Midbrain (tissue), 1 donor: ENCODE results near the gene ARPC3.
"Not testable (repeated sequence)": the region's sequence is repeated elsewhere in the genome, so short reads cannot be mapped to it uniquely, and the experiment has no call there.

Experiments
- DNase-seq: peaks from one replicate; lab custom pipeline; 2025; lab: John Stamatoyannopoulos, UW

Gene ARPC3

GRCh38 chr12:110449799-110450497, at the start of gene ARPC3:
TSS of gene ARPC3 (minus strand) at chr12:110450337. CDS start at chr12:110450260, 77 bp downstream.
- peak; percentile 95 for DNase-seq

DNA sequence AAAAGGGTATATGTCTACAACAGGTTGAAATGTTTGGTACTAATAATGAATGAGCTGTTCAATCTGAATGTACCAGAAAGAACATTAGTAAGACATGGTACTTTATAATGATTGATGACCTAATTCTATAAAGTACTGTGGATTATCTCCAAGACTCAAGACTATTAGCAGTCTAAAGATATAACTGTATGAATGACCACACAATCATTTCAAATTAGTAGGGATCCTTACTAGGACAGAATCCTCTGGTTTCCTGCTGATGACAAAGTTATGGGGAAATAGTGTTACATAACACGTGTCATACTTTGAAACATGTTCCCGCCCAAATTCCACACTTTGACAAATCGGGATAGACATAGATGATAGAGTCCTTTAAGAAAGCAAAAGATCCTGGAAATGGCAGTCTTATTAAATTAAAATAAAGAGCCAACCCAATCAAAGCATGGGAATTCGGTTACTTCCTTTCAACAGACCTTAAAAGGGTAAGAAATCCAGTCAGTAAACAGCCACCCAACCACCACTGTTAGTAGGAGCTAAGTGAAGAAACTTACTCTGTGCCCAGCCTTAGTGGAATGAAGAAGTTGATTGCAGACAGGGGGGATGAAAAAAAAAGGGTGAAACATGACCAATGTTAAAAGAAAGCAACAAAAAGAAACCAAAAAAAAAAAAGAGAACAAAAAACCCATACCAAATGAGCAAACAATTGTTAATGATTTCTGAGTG, 49.0 kb upstream of the ARPC3 start:
- no peak for DNase-seq

DNA sequence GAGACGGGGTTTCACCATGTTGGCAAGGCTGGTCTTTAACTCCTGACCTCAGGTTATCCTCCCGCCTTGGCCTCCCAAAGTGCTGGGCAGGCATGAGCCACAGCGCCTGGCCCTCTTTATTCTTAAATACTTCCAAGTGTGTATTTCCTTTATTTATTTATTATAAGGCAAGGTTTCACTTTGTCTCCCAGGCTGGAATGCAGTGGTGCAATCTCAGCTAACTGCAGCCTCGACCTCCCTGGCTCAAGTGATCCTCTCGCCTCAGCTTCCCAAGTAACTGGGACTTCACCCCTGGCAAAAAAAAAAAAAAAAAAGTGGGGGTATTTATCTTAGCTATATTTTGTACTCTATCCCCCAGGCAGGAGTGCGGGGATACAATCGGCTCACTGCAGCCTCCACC, 25.3 kb upstream of the ARPC3 start:
- no peak for DNase-seq

GRCh38 chr12:110468214-110469048, 18.3 kb upstream of the ARPC3 start, which contains the start of the genes FAM216A and GPN3:
TSS of gene FAM216A (plus strand) at chr12:110468845. CDS start at chr12:110468876, 31 bp downstream.
TSS of gene GPN3 (minus strand) at chr12:110468257. CDS start at chr12:110468203, 54 bp downstream.
- peak; percentile 97 for DNase-seq

DNA sequence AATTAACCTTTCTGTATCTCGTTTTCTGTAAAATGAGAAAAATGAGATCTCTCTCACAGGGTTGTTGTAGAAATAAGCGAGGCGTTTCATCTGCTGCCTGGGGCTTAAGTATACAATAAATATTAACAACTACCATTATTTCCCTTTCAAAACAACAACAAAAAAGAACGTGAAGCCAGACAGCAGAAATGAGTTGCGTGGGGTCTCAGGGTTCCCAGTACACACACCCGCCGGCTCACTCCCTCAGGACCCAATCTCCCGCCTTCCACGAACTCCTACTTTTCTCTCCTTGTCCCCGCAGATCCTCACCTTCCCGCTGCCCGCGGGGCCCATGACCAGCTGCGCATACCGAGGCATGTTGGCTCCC, 17.7 kb upstream of the ARPC3 start:
- no peak for DNase-seq

DNA sequence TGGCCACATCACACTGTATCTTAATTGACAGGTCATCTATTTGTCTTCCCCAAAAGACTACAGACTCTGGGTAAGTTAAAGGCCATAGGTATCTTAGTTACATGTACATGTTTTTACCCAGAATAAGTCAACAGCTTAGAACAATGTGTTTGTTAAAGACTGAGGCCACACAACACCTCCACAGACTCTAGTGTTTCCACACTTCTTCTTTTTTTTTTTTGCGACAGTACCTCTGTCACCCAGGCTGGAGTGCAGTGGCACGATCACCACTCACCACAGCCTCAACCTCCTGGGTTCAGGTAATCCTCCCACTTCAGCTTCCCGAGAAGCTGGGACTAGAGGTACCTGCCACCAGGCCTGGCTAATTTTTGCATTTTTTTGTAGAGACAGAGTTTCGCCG, 16.7 kb upstream of the ARPC3 start:
- DNase-seq = no peak

GRCh38 chr12:110465765-110466164, 15.6 kb upstream of the ARPC3 start:
- not testable (repeated sequence) for DNase-seq

- no peak for DNase-seq
Measured at GRCh38 chr12:110465024-110465423, 14.9 kb upstream of the ARPC3 start.

GRCh38 chr12:110461189-110461588, 11.1 kb upstream of the ARPC3 start:
- not testable (repeated sequence) for DNase-seq

DNA sequence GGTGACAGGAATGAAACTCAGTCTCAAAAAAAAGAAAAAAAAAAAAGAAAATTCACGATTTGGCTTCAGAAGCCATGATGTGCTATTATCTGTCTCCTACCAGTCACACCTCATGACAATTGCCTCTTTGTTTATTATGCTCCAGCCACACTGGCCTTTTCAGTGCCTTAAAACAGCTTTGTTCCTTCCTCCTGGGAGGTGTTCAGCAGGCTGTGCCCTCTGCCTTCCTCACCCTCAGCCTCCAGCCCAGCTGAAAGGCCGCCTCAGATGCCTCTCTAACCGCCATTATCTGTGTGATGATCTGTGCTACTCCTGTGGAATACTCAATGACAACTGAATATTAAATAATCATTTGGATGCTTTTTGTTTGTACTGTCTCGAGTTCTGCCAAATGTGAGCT, 8.6 kb upstream of the ARPC3 start:
- DNase-seq = peak; percentile 3

GRCh38 chr12:110453569-110454296, 3.6 kb upstream of the ARPC3 start:
- no peak for DNase-seq

DNA sequence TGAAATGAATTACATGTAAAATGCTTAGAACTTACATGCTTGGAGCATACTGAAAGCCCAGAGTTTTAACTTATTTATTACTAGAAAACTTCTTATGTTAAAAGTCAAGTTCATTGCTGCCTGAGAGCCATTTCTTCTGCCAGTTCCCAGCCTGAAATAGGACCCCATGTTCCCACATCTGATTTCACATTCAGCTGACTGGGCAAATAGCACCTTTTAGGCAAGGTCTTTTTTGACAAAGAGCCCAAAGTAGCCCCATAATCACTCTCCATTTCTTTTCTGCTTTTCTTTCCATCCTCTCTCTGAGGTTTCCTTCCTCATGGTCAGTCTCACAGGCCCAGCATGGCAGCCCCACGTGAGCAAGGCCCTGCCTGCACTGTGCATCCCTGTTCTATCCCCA, 1.1 kb upstream of the ARPC3 start:
- no peak for DNase-seq

DNA sequence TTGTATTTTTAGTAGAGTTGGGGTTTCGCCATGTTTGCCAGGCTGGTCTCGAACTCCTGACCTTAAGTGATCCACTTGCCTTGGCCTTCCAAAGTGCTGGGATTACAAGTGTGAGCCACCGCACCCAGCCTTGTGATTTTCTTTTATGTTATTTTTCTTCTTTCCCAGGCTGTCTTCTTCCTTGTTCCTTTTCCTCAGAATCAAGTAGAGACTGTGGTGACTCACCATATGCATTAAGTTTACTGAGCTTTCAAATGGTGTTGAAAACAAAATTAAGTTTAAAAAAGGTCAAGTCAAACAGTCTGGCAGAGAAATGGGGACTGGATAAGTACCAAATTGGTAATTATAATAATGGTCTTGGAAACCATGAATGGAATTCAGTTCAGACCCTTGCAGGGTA, 5.7 kb downstream of the ARPC3 start:
- DNase-seq = no peak

- DNase-seq = no peak
Measured at GRCh38 chr12:110436231-110436630, 13.9 kb downstream of the ARPC3 start.

- no peak for DNase-seq
Measured at GRCh38 chr12:110431957-110432587, 18.1 kb downstream of the ARPC3 start.

DNA sequence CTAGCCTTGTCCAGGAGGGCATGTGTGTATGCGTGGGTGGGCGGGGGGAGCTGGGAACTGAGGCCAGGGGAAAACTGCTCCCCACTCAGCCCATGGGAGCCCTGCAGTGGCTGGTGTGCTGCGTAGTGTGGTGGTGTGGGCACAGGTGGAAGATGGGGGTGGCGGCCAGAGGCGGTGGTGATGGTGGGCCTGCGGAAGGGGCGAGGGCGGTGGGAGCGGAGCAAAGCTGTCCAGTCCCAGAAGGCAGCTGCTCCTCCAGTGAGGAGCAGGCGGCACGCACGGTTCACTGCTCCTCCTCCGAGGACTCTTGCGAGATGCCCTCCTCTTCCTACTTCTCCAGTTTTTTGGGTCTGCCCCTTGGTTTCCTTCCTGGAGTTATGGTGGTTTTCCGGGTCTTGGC, 20.5 kb downstream of the ARPC3 start:
- not testable (repeated sequence) for DNase-seq

GRCh38 chr12:110426406-110426805, 23.7 kb downstream of the ARPC3 start:
- DNase-seq = no peak

DNA sequence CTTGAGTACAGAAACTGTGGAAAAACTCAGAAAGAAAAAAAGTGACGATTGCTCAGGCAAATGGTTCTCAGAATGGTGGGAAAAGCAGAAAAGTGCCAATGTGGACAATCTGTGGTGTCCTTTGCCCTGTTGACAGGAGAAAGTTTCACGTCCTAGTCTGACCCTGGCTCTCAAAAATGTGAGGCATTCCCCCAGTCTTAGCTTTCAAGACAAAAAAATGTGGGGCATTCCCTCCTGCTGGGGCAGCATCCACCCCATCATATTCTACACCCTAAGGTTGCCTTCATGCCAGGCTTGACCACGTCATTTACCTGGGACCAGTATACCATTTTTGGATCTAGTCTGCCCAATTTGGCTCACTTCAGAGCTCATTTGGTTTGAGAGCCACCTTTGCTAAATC, 25.9 kb downstream of the ARPC3 start:
- no peak for DNase-seq

DNA sequence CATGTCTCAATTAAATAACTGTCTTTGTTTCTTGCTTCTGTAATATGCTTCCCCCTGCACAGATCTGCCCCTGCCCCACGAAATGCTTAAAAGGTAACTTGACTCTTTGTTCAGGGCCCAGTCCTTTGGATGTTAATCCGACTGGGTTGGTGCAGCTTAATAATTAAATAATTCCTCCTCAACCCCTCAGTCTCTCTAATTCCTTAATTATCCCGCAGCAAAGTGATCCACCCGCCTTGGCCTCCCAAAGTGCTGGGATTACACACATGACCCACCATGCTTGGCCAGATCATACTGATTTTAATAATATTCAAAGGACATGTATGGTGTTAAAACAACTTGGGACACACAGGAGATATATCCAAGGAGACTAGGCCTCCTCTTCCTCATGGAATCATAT, 28.4 kb downstream of the ARPC3 start:
- DNase-seq = no peak

GRCh38 chr12:110421159-110421661, 28.9 kb downstream of the ARPC3 start:
- DNase-seq = no peak

GRCh38 chr12:110420644-110421043, 29.5 kb downstream of the ARPC3 start:
- not testable (repeated sequence) for DNase-seq
